Measurements from ENCODE around the gene KCNQ2.

GRCh38 chr20:63357921-63358905 is 114.2 kb downstream of the KCNQ2 start:
- no peak for TF ChIP-seq CTCF (IDR thresholded peaks at IDR 0.05; ENCODE audit: insufficient read depth, low read length)
- TF ChIP-seq POLR2AphosphoS5 (IDR thresholded peaks at IDR 0.05; ENCODE audit: low read depth): no peak
- no peak for TF ChIP-seq SPI1 (IDR thresholded peaks at IDR 0.05; ENCODE audit: borderline replicate concordance, low read depth)

Measured in HL-60 (cell line).